GM18520 (cell line): ENCODE results near the gene MTA1.
A peak's percentile ranks its signal among the peaks of the same experiment; 100 is the strongest.

Experiments
- ATAC-seq: cut with Tn5 transposase; IDR thresholded peaks from one replicate; pipeline ENCODE4 v1.9.1; 2021; ENCODE audit not compliant: unreplicated experiment

Gene MTA1

GRCh38 chr14:105484069-105484996 is 64.7 kb downstream of the MTA1 start:
- no peak for ATAC-seq

GRCh38 chr14:105484997-105485393 is 65.4 kb downstream of the MTA1 start:
- ATAC-seq: no peak

GRCh38 chr14:105485739-105486162 is 66.1 kb downstream of the MTA1 start:
- ATAC-seq: no peak

- no peak for ATAC-seq
Observed at GRCh38 chr14:105486163-105486973, 66.7 kb downstream of the MTA1 start, which contains the start of gene CRIP1. Gene CRIP1, plus strand, starts transcription at chr14:105486886. Its CDS starts 374 bp downstream, at chr14:105487260.

- no peak for ATAC-seq
Observed at GRCh38 chr14:105486974-105487448, 67.4 kb downstream of the MTA1 start.

- no peak for ATAC-seq
Observed at GRCh38 chr14:105487449-105487985, 67.9 kb downstream of the MTA1 start.

- no peak for ATAC-seq
Observed at GRCh38 chr14:105487986-105488777, 68.6 kb downstream of the MTA1 start.

- no peak for ATAC-seq
Observed at GRCh38 chr14:105488781-105489541, 69.3 kb downstream of the MTA1 start.

GRCh38 chr14:105489542-105490266 is 70.1 kb downstream of the MTA1 start:
- ATAC-seq: no peak

- no peak for ATAC-seq
Observed at GRCh38 chr14:105490267-105490571, 70.6 kb downstream of the MTA1 start.

- ATAC-seq: peak; percentile 66
Observed at GRCh38 chr14:105490572-105491365, 71.1 kb downstream of the MTA1 start, which contains the start of gene TEDC1. Gene TEDC1, plus strand, starts transcription at chr14:105491246. Its CDS starts 130 bp downstream, at chr14:105491376.

GRCh38 chr14:105491366-105491973 is 71.8 kb downstream of the MTA1 start:
- ATAC-seq: peak; percentile 0

- ATAC-seq: no peak
Observed at GRCh38 chr14:105492031-105492970, 72.7 kb downstream of the MTA1 start.

GRCh38 chr14:105492971-105493871 is 73.6 kb downstream of the MTA1 start:
- ATAC-seq: no peak

- no peak for ATAC-seq
Observed at GRCh38 chr14:105493921-105494605, 74.4 kb downstream of the MTA1 start.
